ENCODE results near the gene DLAT.
A peak's percentile ranks its signal among the peaks of the same experiment; 100 is the strongest.

DLAT gene

GRCh38 chr11:112050721-112051120 is 25.5 kb downstream of the DLAT start:
- Histone ChIP-seq H4K20me1 (ENCODE audit: insufficient read depth, low read length) (no peaks in the 10 kb centered on the region), H2AFZ (ENCODE audit: low read depth, low read length) (no peak overlapping the region), H3K9ac (ENCODE audit: low read length) (peak overlapping the region; percentile 54), H3K4me2 (ENCODE audit: low read length) (peak overlapping the region; percentile 76), H3K27ac (ENCODE audit: low read length) (peak overlapping the region; percentile 96), H3K27me3 (ENCODE audit: low read depth, low read length) (no peaks in the 10 kb centered on the region), H3K4me3 (ENCODE audit: low read length) (peak overlapping the region; percentile 38), H3K9me3 (ENCODE audit: insufficient read depth, low read length) (no peaks in the 10 kb centered on the region), H3K36me3 (replicated peaks; ENCODE audit: low read depth, low read length) (peaks cover 39% of the 10 kb centered on the region), H3K79me2 (ENCODE audit: low read length) (peaks cover 33% of the 10 kb centered on the region), H3K4me1 (ENCODE audit: low read length) (peaks cover 48% of the 10 kb centered on the region)
- no peak for TF ChIP-seq CTCF (IDR thresholded peaks at IDR 0.05; ENCODE audit: low read depth, low read length)
- TF ChIP-seq EZH2phosphoT487 (IDR thresholded peaks at IDR 0.05; ENCODE audit: low read depth) = no peak

DNA sequence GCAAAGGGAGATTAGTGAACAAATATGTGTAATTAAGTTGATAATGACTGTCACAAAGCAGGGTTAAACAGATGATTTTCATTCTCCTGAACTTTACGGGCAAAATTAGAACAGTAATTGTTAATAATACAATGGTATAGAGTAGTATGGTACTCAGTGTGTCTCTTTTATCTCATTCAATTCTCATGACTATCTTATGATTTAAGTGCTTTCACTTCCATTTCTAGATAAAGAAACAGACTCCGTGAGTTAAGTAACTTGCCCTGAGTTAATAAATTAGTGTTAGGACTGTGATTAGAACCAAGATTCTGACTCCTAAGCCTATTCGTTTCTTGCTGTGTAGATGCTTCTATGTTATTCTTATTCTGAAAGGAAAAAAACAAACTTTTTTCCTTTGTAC is 26.6 kb downstream of the DLAT start:
- Histone ChIP-seq H3K79me2 (ENCODE audit: low read length) (peaks cover 36% of the 10 kb centered on the region), H3K9ac (ENCODE audit: low read length) (peak overlapping the region; percentile 72), H4K20me1 (ENCODE audit: insufficient read depth, low read length) (no peaks in the 10 kb centered on the region), H3K4me2 (ENCODE audit: low read length) (peak overlapping the region; percentile 76), H3K4me1 (ENCODE audit: low read length) (peaks cover 50% of the 10 kb centered on the region), H2AFZ (ENCODE audit: low read depth, low read length) (no peak overlapping the region), H3K9me3 (ENCODE audit: insufficient read depth, low read length) (no peaks in the 10 kb centered on the region), H3K4me3 (ENCODE audit: low read length) (peak overlapping the region; percentile 63), H3K27me3 (ENCODE audit: low read depth, low read length) (no peaks in the 10 kb centered on the region), H3K36me3 (replicated peaks; ENCODE audit: low read depth, low read length) (peaks cover 42% of the 10 kb centered on the region), H3K27ac (ENCODE audit: low read length) (peak overlapping the region; percentile 96)
- TF ChIP-seq EZH2phosphoT487 (IDR thresholded peaks at IDR 0.05; ENCODE audit: low read depth) (no peak), CTCF (IDR thresholded peaks at IDR 0.05; ENCODE audit: low read depth, low read length) (no peak)

- Histone ChIP-seq H3K27ac (ENCODE audit: low read length) (peak overlapping the region; percentile 33), H3K79me2 (ENCODE audit: low read length) (peaks cover 22% of the 10 kb centered on the region), H2AFZ (ENCODE audit: low read depth, low read length) (no peak overlapping the region), H4K20me1 (ENCODE audit: insufficient read depth, low read length) (no peaks in the 10 kb centered on the region), H3K27me3 (ENCODE audit: low read depth, low read length) (no peaks in the 10 kb centered on the region), H3K4me3 (ENCODE audit: low read length) (no peak overlapping the region), H3K9ac (ENCODE audit: low read length) (no peak overlapping the region), H3K36me3 (replicated peaks; ENCODE audit: low read depth, low read length) (peaks cover 56% of the 10 kb centered on the region), H3K4me1 (ENCODE audit: low read length) (peaks cover 15% of the 10 kb centered on the region), H3K9me3 (ENCODE audit: insufficient read depth, low read length) (no peaks in the 10 kb centered on the region), H3K4me2 (ENCODE audit: low read length) (no peak overlapping the region)
- TF ChIP-seq CTCF (IDR thresholded peaks at IDR 0.05; ENCODE audit: low read depth, low read length) (no peak), EZH2phosphoT487 (IDR thresholded peaks at IDR 0.05; ENCODE audit: low read depth) (no peak)
Observed at GRCh38 chr11:112057170-112057569, 32.0 kb downstream of the DLAT start.

DNA sequence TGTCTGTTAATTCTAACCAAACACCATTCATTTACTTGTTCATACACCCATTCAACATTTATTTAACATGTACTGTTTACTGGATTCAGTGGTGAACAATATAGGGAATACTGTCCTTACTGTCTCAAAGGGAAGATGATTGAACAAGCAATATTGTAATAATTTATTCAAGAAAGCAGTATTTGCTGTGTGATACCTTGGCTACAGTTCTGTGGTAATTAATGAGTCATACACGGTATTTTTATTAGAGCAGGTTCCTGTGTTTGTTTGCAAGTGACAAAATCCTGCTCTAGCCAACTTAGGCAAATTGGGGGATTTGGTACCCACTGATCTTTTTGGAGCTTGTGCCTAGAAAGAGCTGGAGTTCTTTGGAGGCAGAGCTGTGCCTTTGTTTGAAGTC is 32.9 kb downstream of the DLAT start:
- H3K36me3 ChIP-seq (replicated peaks; ENCODE audit: low read depth, low read length) = peaks cover 58% of the 10 kb centered on the region
- H3K4me2 ChIP-seq (ENCODE audit: low read length) = no peak overlapping the region
- H3K4me3 ChIP-seq (ENCODE audit: low read length) = no peak overlapping the region
- no peaks in the 10 kb centered on the region for H3K27me3 ChIP-seq (ENCODE audit: low read depth, low read length)
- peaks cover 9% of the 10 kb centered on the region; the same call in 1 of the 2 replicates for H3K4me1 ChIP-seq (ENCODE audit: low read length)
- no peak overlapping the region for H3K27ac ChIP-seq (ENCODE audit: low read length)
- no peaks in the 10 kb centered on the region for H4K20me1 ChIP-seq (ENCODE audit: insufficient read depth, low read length)
- peaks cover 14% of the 10 kb centered on the region; the same call in 1 of the 2 replicates for H3K79me2 ChIP-seq (ENCODE audit: low read length)
- H3K9me3 ChIP-seq (ENCODE audit: insufficient read depth, low read length) = no peaks in the 10 kb centered on the region
- H3K9ac ChIP-seq (ENCODE audit: low read length) = no peak overlapping the region
- TF ChIP-seq CTCF (IDR thresholded peaks at IDR 0.05; ENCODE audit: low read depth, low read length) (no peak), EZH2phosphoT487 (IDR thresholded peaks at IDR 0.05; ENCODE audit: low read depth) (no peak)
- no peak overlapping the region for H2AFZ ChIP-seq (ENCODE audit: low read depth, low read length)
